Upper lobe of left lung (tissue), 4 donors: ENCODE measurements around the gene PCSK6.

Source experiments
- EP300 ChIP-seq, 4 donors: sonication (generic); formaldehyde crosslinking; IDR thresholded peaks; one replicate each; pipeline ENCODE4 v1.5.1; 2017; ENCODE audit warnings: antibody characterized with exemption in 4 of 4, control low read depth in 2 of 4
- POLR2A ChIP-seq, 4 donors: fragments of 450-650 bp; IDR thresholded peaks; one replicate each; pipeline ENCODE4 v1.5.1; 2016 to 2017; ENCODE audit warnings: antibody characterized with exemption in 4 of 4, mild to moderate bottlenecking in 2 of 4

- TF ChIP-seq POLR2A (IDR thresholded peaks at IDR 0.05): no peak
- no peak for TF ChIP-seq EP300 (IDR thresholded peaks at IDR 0.05)
Measured at GRCh38 chr15:101393172-101393571, 96.3 kb downstream of the PCSK6 start.
